GM12872 (cell line): Measurements from ENCODE around the gene SDC1.

Experiments used
- CTCF ChIP-seq: IDR thresholded peaks from 3 replicates; pipeline ENCODE4 v1.5.1; 2011; ENCODE audit warnings: low read depth, mild to moderate bottlenecking, low read length, moderate library complexity; ENCODE audit not compliant: insufficient read depth

SDC1 gene

GRCh38 chr2:20224164-20224715, 690 bp downstream of the SDC1 start:
- no peak for TF ChIP-seq CTCF

GRCh38 chr2:20223407-20224163, 1.3 kb downstream of the SDC1 start:
- no peak for TF ChIP-seq CTCF

- TF ChIP-seq CTCF: no peak
Observed at GRCh38 chr2:20222769-20223406, 2.0 kb downstream of the SDC1 start.

GRCh38 chr2:20222014-20222768, 2.7 kb downstream of the SDC1 start:
- TF ChIP-seq CTCF: no peak

GRCh38 chr2:20221555-20221973, 3.4 kb downstream of the SDC1 start:
- no peak for TF ChIP-seq CTCF

GRCh38 chr2:20220806-20221554, 4.0 kb downstream of the SDC1 start:
- no peak for TF ChIP-seq CTCF
